ENCODE results near the gene BCLAF1. TPM values are rescaled to one million over a fixed set of nuclear protein-coding genes. Genes with fewer than 3 reads are reported as not detected.

Gene BCLAF1
- total and polyA plus RNA-seq, 2 of the 8 experiments (the other 6 are each of a cell fraction or from before 2014, with no cell fraction given): 30.5 to 230 TPM

- Histone ChIP-seq H3K79me1 (ENCODE audit: low read depth, low read length) (no peaks in the 10 kb centered on the region), H3K79me2 (ENCODE audit: control insufficient read depth in 1 of 2, insufficient read depth in 2 of 2, low read length in 2 of 2) (no peaks in the 10 kb centered on the region), H3K18ac (ENCODE audit: extremely low read depth, low read length) (no peak overlapping the region), H3K36me3 (ENCODE audit: control insufficient read depth in 2 of 4, insufficient read depth in 4 of 4, low read length in 3 of 4) (no peaks in the 10 kb centered on the region), H4K91ac (replicated peaks; ENCODE audit: insufficient read length, low read length) (no peak overlapping the region), H2BK120ac (replicated peaks; ENCODE audit: low read depth, low read length) (no peak overlapping the region), H3K27ac (ENCODE audit: low read depth, low read length) (no peak overlapping the region), H2AFZ (ENCODE audit: low read length) (no peak overlapping the region; the same call in 1 of the 2 replicates), H3K9ac (replicated peaks in 1 of 4; ENCODE audit: extremely low read depth in 1 of 4, low read depth in 3 of 4, low read length in 3 of 4) (no peak overlapping the region), H3K14ac (ENCODE audit: insufficient read length) (no peak overlapping the region), H3K4me1 (replicated peaks in 1 of 4; ENCODE audit: control insufficient read depth in 3 of 4, insufficient read depth in 4 of 4, low read length in 3 of 4) (no peaks in the 10 kb centered on the region), H4K8ac (ENCODE audit: extremely low read depth, insufficient read depth, low read length) (no peak overlapping the region), H2AK5ac (ENCODE audit: low read depth, low read length) (no peak overlapping the region), H2BK20ac (ENCODE audit: low read length) (no peak overlapping the region), H3K4ac (replicated peaks; ENCODE audit: insufficient read length, low read depth, low read length) (no peak overlapping the region), H3K23ac (ENCODE audit: insufficient read length) (no peak overlapping the region), H3K56ac (replicated peaks; ENCODE audit: insufficient read length, low read depth, low read length) (no peak overlapping the region), H2BK12ac (ENCODE audit: low read depth, low read length) (no peak overlapping the region), H3K4me3 (ENCODE audit: extremely low read depth in 1 of 4, insufficient read depth in 2 of 4, low read depth in 3 of 4, low read length in 4 of 4) (no peak overlapping the region), H3K4me2 (ENCODE audit: insufficient read depth in 1 of 2, low read depth in 2 of 2, low read length in 2 of 2) (no peak overlapping the region), H4K5ac (ENCODE audit: insufficient read length, low read depth, low read length) (no peak overlapping the region), H2BK5ac (ENCODE audit: low read depth, low read length) (no peak overlapping the region), H2BK15ac (ENCODE audit: low read length) (no peak overlapping the region), H3K27me3 (replicated peaks in 1 of 4; ENCODE audit: control insufficient read depth in 3 of 4, extremely low read depth in 1 of 4, insufficient read depth in 3 of 4, low read length in 3 of 4) (no peaks in the 10 kb centered on the region), H4K20me1 (replicated peaks in 1 of 2; ENCODE audit: control insufficient read depth in 1 of 2, insufficient read depth in 2 of 2, low read length in 2 of 2) (no peaks in the 10 kb centered on the region), H3K23me2 (ENCODE audit: low read depth, low read length) (no peaks in the 10 kb centered on the region; the same call in 1 of the 2 replicates), H3K9me3 (ENCODE audit: insufficient read depth in 2 of 2, low read depth in 1 of 2, low read length in 1 of 2) (no peaks in the 10 kb centered on the region)
- FAIRE-seq (no peak), DNase-seq (ENCODE audit: low read depth in 1 of 2, low spot score in 2 of 2) (no peak)
- CTCF ChIA-PET (ENCODE audit: partially characterized antibody): interaction anchor here (0.6 to 1.0 kb wide), 3 partner anchors 16 to 251 kb away, joined by 3 to 4 read pairs (median 4); no protein-coding TSS in a partner anchor
- POLR2A ChIA-PET (ENCODE audit: partially characterized antibody): no interaction called here
- 83% methylated on average over 13 of the region's 13 CpGs; no CpG with 5 or more reads in 1 of the 2 experiments for WGBS, 2 experiments (ENCODE audit: extremely low coverage in 1 of 2, insufficient coverage in 1 of 2, insufficient read length in 1 of 2, insufficient replicate concordance in 2 of 2, low coverage in 1 of 2, low lambda C conversion rate in 2 of 2, missing lambda C conversion rate in 1 of 2)
- TF ChIP-seq GABPA (IDR thresholded peaks at IDR 0.05; ENCODE audit: borderline replicate concordance, insufficient read depth, low read length): no peak
- TF ChIP-seq CTCF (IDR thresholded peaks at IDR 0.05; ENCODE audit: control extremely low read depth in 1 of 3, insufficient read depth in 1 of 3, low read depth in 1 of 3, low read length in 3 of 3): no peak
- no peak for TF ChIP-seq CREB1 (IDR thresholded peaks at IDR 0.05)
- no peak for TF ChIP-seq CBX5 (IDR thresholded peaks at IDR 0.05; ENCODE audit: low read depth, low read length)
- no peak for TF ChIP-seq SIX5 (IDR thresholded peaks at IDR 0.05; ENCODE audit: low read depth, low read length)
- no peak for TF ChIP-seq MAX (IDR thresholded peaks at IDR 0.05)
- no peak for TF ChIP-seq KDM5A (IDR thresholded peaks at IDR 0.05; ENCODE audit: low read length)
- TF ChIP-seq ATF3 (IDR thresholded peaks at IDR 0.05; ENCODE audit: insufficient read depth, low read depth, low read length): no peak
- TF ChIP-seq RNF2 (IDR thresholded peaks at IDR 0.05; ENCODE audit: borderline replicate concordance, low read depth, low read length, missing control alignments, poor library complexity, severe bottlenecking): no peak
These were observed 79.1 kb downstream of the BCLAF1 start for GRCh38 chr6:136210398-136211165.

Data from H1 (cell line).